Measurements from ENCODE around the gene PCBD2.

The PCBD2 gene

DNA sequence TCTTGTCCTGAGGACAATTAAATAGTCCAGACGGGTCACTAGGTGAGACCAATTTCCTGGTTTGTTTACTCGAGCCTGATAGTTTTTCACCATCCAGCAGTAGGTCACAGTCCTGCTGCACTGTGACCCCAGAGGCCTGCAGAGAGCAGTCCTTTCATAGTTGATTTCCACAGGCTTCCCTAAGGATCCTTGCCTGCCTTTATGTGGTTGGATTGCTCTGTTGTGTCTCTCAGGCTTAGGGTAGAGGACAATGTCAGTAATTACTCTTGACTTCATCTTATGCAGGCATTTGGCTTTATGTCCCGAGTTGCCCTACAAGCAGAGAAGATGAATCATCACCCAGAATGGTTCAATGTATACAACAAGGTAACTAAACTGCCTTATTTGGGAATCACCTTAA lies 53.8 kb downstream of the PCBD2 start:
- TF ChIP-seq EZH2phosphoT487 (conservative IDR thresholded peaks at IDR 0.05; ENCODE audit: low read length), result no peak
- no peak for TF ChIP-seq CTCF (IDR thresholded peaks at IDR 0.05; ENCODE audit: insufficient read depth, low read length, poor library complexity, severe bottlenecking)
- H2AFZ ChIP-seq (ENCODE audit: low read depth, low read length, severe bottlenecking), result no peak overlapping the region
- H3K79me2 ChIP-seq (ENCODE audit: insufficient read depth, low read length), result no peaks in the 10 kb centered on the region
- H3K9me2 ChIP-seq (replicated peaks; ENCODE audit: insufficient read depth, low read length), result no peaks in the 10 kb centered on the region
- H3K9ac ChIP-seq (ENCODE audit: low read length), result no peak overlapping the region
- H3K27ac ChIP-seq (ENCODE audit: low read depth, low read length), result no peak overlapping the region
- no peak overlapping the region for H3K4me3 ChIP-seq (ENCODE audit: insufficient read depth, low read length, poor library complexity, severe bottlenecking)
- H4K20me1 ChIP-seq (ENCODE audit: low read depth, low read length), result no peaks in the 10 kb centered on the region
- H3K9me3 ChIP-seq (ENCODE audit: insufficient read depth, low read length), result peaks cover 9% of the 10 kb centered on the region; the same call in 1 of the 2 replicates
- H3K27me3 ChIP-seq (ENCODE audit: low read length), result no peaks in the 10 kb centered on the region
- no peak overlapping the region for H3K4me2 ChIP-seq (ENCODE audit: low read depth, low read length, poor library complexity, severe bottlenecking)
- 0 out of 2 replicates have a peak, but pooled peaks cover 2% of the 10 kb centered on the region for H3F3A ChIP-seq (ENCODE audit: insufficient read depth)
- no peaks in the 10 kb centered on the region for H3K36me3 ChIP-seq (ENCODE audit: low read length)

GRCh38 chr5:134963098-134963497 lies 58.2 kb downstream of the PCBD2 start:
- H3K9ac ChIP-seq (ENCODE audit: low read length), result no peak overlapping the region
- no peak overlapping the region for H3K4me2 ChIP-seq (ENCODE audit: low read depth, low read length, poor library complexity, severe bottlenecking)
- no peaks in the 10 kb centered on the region for H3K27me3 ChIP-seq (ENCODE audit: low read length)
- H3K27ac ChIP-seq (ENCODE audit: low read depth, low read length), result no peak overlapping the region
- TF ChIP-seq EZH2phosphoT487 (conservative IDR thresholded peaks at IDR 0.05; ENCODE audit: low read length) (no peak), CTCF (IDR thresholded peaks at IDR 0.05; ENCODE audit: insufficient read depth, low read length, poor library complexity, severe bottlenecking) (no peak)
- no peaks in the 10 kb centered on the region for H3K79me2 ChIP-seq (ENCODE audit: insufficient read depth, low read length)
- H3K4me3 ChIP-seq (ENCODE audit: insufficient read depth, low read length, poor library complexity, severe bottlenecking), result no peak overlapping the region
- H3F3A ChIP-seq (ENCODE audit: insufficient read depth), result 0 out of 2 replicates have a peak, but pooled peaks cover 2% of the 10 kb centered on the region
- no peaks in the 10 kb centered on the region for H3K9me2 ChIP-seq (replicated peaks; ENCODE audit: insufficient read depth, low read length)
- no peaks in the 10 kb centered on the region for H3K36me3 ChIP-seq (ENCODE audit: low read length)
- no peaks in the 10 kb centered on the region for H4K20me1 ChIP-seq (ENCODE audit: low read depth, low read length)
- H3K9me3 ChIP-seq (ENCODE audit: insufficient read depth, low read length), result no peaks in the 10 kb centered on the region
- no peak overlapping the region for H2AFZ ChIP-seq (ENCODE audit: low read depth, low read length, severe bottlenecking)

GRCh38 chr5:134964359-134965270 lies 59.7 kb downstream of the PCBD2 start:
- Histone ChIP-seq H3K27me3 (ENCODE audit: low read length) (no peaks in the 10 kb centered on the region), H3K4me3 (ENCODE audit: insufficient read depth, low read length, poor library complexity, severe bottlenecking) (no peak overlapping the region), H3K36me3 (ENCODE audit: low read length) (no peaks in the 10 kb centered on the region), H3F3A (ENCODE audit: insufficient read depth) (0 out of 2 replicates have a peak, but pooled peaks cover 2% of the 10 kb centered on the region), H3K4me2 (ENCODE audit: low read depth, low read length, poor library complexity, severe bottlenecking) (no peak overlapping the region), H2AFZ (ENCODE audit: low read depth, low read length, severe bottlenecking) (no peak overlapping the region), H3K9me2 (replicated peaks; ENCODE audit: insufficient read depth, low read length) (no peaks in the 10 kb centered on the region), H3K9me3 (ENCODE audit: insufficient read depth, low read length) (no peaks in the 10 kb centered on the region), H3K9ac (ENCODE audit: low read length) (no peak overlapping the region), H4K20me1 (ENCODE audit: low read depth, low read length) (no peaks in the 10 kb centered on the region), H3K27ac (ENCODE audit: low read depth, low read length) (no peak overlapping the region), H3K79me2 (ENCODE audit: insufficient read depth, low read length) (no peaks in the 10 kb centered on the region)
- no peak for TF ChIP-seq CTCF (IDR thresholded peaks at IDR 0.05; ENCODE audit: insufficient read depth, low read length, poor library complexity, severe bottlenecking)
- no peak for TF ChIP-seq EZH2phosphoT487 (conservative IDR thresholded peaks at IDR 0.05; ENCODE audit: low read length)
